ENCODE measurements around the gene THRA. TPM values are rescaled to one million over a fixed set of nuclear protein-coding genes. Genes with fewer than 3 reads are reported as not detected.

The THRA gene
- total and polyA plus RNA-seq, 3 donors from 2014 or later, result 41.2 to 51.7 (median 44.9) TPM

DNA sequence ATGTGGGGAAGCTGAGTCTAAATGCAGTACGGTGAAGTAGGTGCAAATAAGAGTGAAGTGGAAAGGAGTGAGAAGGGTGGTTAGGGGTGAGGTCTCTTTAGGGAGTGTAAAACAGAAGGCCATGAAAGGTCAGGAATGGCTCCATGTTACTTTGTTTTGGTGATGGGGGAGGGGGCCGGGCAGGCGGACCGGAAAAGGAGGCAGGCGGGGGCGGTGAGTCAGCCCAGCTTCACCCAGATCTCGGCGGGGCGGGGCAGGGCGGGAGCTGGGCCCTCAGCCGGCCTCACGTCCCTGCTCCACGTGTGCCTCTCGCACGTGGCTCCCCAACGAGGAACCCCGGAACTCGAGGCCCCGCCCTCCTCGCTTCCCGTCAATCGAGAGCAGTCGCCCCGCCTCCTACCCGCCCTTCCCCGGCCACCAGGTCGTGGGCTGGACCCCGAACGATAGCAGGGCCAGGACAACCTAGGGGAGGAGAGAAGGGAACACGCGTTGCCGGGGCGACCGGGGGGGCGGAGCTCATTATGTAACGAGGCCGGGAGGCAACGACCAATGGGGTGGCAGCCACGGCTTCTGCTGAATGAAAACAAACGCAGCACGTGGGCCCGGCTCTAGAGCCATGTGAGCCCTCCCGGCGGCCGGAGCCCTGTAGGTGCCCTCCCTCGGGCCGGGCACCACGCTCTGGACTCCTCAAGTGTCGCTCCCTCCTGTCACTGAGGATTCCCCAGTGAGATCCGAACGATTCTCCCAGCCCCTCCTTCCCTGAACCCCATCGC is 36.3 kb downstream of the THRA start:
- WGBS, 2 donors, result 2 to 3% methylated on average over 40 to 47 of the region's 52 CpGs
- intact Hi-C loops (cut with DNase I; ENCODE audit: low total_unique reads), result no loop called here
- no peaks in the 10 kb centered on the region for H3K36me3 ChIP-seq (ENCODE audit: low read depth, missing control alignments)
- H3K4me3 ChIP-seq, result peak overlapping the region; percentile 73 to 92
- H3K27ac ChIP-seq, result peak overlapping the region; percentile 95 to 99
- H3K4me1 ChIP-seq, result peaks cover 57% of the 10 kb centered on the region
- TF ChIP-seq, protein P1, sequence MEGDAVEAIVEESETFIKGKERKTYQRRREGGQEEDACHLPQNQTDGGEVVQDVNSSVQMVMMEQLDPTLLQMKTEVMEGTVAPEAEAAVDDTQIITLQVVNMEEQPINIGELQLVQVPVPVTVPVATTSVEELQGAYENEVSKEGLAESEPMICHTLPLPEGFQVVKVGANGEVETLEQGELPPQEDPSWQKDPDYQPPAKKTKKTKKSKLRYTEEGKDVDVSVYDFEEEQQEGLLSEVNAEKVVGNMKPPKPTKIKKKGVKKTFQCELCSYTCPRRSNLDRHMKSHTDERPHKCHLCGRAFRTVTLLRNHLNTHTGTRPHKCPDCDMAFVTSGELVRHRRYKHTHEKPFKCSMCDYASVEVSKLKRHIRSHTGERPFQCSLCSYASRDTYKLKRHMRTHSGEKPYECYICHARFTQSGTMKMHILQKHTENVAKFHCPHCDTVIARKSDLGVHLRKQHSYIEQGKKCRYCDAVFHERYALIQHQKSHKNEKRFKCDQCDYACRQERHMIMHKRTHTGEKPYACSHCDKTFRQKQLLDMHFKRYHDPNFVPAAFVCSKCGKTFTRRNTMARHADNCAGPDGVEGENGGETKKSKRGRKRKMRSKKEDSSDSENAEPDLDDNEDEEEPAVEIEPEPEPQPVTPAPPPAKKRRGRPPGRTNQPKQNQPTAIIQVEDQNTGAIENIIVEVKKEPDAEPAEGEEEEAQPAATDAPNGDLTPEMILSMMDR (IDR thresholded peaks at IDR 0.05), result no peak
- peak; percentile 62 for TF ChIP-seq POLR2A (IDR thresholded peaks at IDR 0.05)
- H3K9me3 ChIP-seq, result no peaks in the 10 kb centered on the region
- peak; percentile 100 for DNase-seq
- no peaks in the 10 kb centered on the region for H3K27me3 ChIP-seq

DNA sequence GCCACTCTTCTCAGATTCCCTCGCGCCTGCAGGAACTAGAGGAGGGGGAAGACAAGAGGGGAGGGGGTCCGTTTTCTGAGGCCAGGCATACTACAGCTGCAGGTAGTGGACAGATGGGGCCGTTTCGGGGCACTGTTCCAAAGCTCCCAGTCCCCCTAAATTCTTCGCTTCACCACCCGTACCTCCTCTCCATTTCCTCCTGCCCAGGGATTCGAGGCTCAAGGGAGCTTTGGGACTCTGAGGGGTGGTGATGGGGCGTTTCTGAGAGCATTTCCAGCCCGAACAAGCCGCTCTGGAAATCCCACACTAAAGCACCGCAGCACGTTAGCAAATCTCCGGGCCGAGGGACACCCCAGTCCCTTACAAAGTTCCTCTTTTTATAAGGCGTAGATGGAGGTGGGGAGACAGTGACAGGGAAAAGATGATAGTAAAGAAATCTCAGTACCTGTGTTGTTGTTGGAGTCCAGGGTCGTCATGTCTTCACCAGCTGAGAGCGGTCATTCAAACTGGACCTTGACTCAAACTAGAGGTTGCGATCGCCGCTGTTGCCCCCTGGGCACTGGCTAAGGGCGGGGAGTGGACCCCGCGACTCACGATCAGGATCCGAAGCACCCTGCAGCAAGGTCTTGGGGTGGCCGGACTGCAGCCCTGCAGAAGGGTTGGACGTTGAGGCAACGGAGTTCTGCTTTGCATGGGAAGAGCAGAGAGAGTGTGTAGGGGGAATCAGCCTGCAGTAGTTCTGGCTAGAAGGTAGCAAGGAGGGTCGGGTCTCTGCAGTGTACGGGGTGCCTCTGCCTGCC is 37.1 kb downstream of the THRA start:
- H3K4me3 ChIP-seq, result peak overlapping the region; percentile 73 to 92
- WGBS, 2 donors, result 1 to 2% methylated on average over 25 to 31 of the region's 31 CpGs
- no peaks in the 10 kb centered on the region for H3K9me3 ChIP-seq
- H3K36me3 ChIP-seq (ENCODE audit: low read depth, missing control alignments), result no peaks in the 10 kb centered on the region
- H3K27me3 ChIP-seq, result no peaks in the 10 kb centered on the region
- H3K4me1 ChIP-seq, result peaks cover 61% of the 10 kb centered on the region
- no peak for DNase-seq
- H3K27ac ChIP-seq, result peak overlapping the region; percentile 95 to 99
- TF ChIP-seq POLR2A (IDR thresholded peaks at IDR 0.05), result no peak
- TF ChIP-seq, protein P1 (IDR thresholded peaks at IDR 0.05), result no peak
- intact Hi-C loops (cut with DNase I; ENCODE audit: low total_unique reads), result no loop called here

DNA sequence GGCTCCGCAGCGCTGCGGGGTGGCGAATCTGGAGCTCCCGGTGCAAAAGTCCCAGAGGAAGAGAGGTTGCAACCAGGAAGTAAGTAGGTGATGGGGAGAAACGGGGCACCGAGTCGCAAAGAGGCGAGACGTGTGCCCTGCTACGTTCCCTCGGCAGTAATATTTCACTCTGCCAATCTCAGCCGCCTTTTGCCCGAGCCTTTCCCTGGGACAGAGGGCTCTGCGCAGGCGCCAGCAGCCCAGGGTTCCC is 37.6 kb downstream of the THRA start, which contains the start of gene NR1D1:
NR1D1 (minus strand) TSS at position 171 of the 250 bp plus-strand sequence. CDS start 495 bp downstream, outside the sequence.
- peak within 1 kb of the TSS; percentile 73 to 92 for H3K4me3 ChIP-seq
- no peaks in the 10 kb centered on the region for H3K27me3 ChIP-seq
- WGBS, 2 donors, result 0% methylated on average over 4 to 16 of the region's 16 CpGs
- peak within 1 kb of the TSS; percentile 95 to 99 for H3K27ac ChIP-seq
- H3K4me1 ChIP-seq, result peaks cover 66% of the 10 kb centered on the region
- DNase-seq, result no peak
- no peaks in the 10 kb centered on the region for H3K36me3 ChIP-seq (ENCODE audit: low read depth, missing control alignments)
- H3K9me3 ChIP-seq, result no peaks in the 10 kb centered on the region
- TF ChIP-seq, protein P1 (IDR thresholded peaks at IDR 0.05), result peak in 1 of 3 experiments; percentile 2
- TF ChIP-seq POLR2A (IDR thresholded peaks at IDR 0.05), result peak; percentile 94
- intact Hi-C loops (cut with DNase I; ENCODE audit: low total_unique reads), result no loop called here

DNA sequence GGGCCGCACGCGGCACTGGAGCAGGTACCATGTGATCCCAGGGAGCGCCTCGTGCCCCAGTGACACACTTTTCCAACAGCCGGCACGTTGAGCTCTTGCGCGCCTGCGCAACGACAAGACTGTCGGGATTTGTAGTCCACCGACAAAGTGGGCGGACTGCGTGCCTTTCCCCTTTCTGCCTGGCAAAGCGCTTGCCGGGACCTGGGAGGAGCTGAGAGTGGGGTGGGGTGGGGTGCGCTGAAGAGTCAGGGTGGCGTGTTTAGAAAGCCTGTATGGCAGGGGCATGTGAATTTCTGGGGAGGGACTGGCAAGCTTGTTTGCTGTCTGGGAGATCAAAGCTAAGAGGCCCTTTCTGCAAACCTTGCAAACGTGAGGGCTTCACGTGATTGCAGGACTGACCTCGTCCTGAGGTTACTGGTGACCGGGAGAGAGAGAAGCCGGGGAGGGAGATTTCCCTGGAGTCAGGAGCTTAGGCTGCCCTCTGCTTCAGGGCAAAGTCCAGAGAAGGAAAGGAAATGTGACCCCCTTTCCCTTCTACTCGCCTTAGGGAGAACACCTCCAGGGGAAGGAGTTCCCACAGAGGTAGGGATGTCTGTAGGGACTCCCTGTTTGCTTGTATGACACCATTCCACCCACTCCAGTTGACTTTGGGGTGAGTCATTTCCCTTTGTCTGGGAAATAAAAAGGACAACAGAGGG is 38.1 kb downstream of the THRA start:
- H3K9me3 ChIP-seq, result no peaks in the 10 kb centered on the region
- no peaks in the 10 kb centered on the region for H3K27me3 ChIP-seq
- peak overlapping the region; percentile 95 to 99 for H3K27ac ChIP-seq
- TF ChIP-seq, protein P1 (IDR thresholded peaks at IDR 0.05), result peak in 1 of 3 experiments; percentile 0
- no peak for TF ChIP-seq POLR2A (IDR thresholded peaks at IDR 0.05)
- H3K4me1 ChIP-seq, result peaks cover 71% of the 10 kb centered on the region
- peak; percentile 98 for DNase-seq
- peak overlapping the region; percentile 73 to 92 for H3K4me3 ChIP-seq
- 0 to 1% methylated on average over 10 to 25 of the region's 25 CpGs for WGBS, 2 donors
- H3K36me3 ChIP-seq (ENCODE audit: low read depth, missing control alignments), result no peaks in the 10 kb centered on the region
- intact Hi-C loops (cut with DNase I; ENCODE audit: low total_unique reads), result no loop called here

Measured in testis (tissue), 3 donors.